ACC112 (cell line): ENCODE data around the gene IGF2BP2.
A peak's percentile ranks its signal among the peaks of the same experiment; 100 is the strongest.

Experiments used
- H2AFZ ChIP-seq: fragments of 200-600 bp; sonication (generic); one replicate; pipeline ENCODE4 v1.6.0; 2017; ENCODE audit warnings: antibody characterized with exemption, low read length; ENCODE audit not compliant: unreplicated experiment
- H3K27ac ChIP-seq: fragments of 200-600 bp; sonication (generic); 2 replicates; pipeline ENCODE4 v1.5.1; 2014; ENCODE audit warnings: low read depth, mild to moderate bottlenecking, antibody characterized with exemption, low read length, moderate library complexity
- H3K27me3 ChIP-seq: fragments of 200-600 bp; sonication (generic); 2 replicates; pipeline ENCODE4 v1.6.1; 2014; ENCODE audit warnings: mild to moderate bottlenecking, antibody characterized with exemption, low read length, moderate library complexity, mixed read lengths; ENCODE audit not compliant: insufficient read depth
- H3K36me3 ChIP-seq: fragments of 200-600 bp; sonication (generic); 2 replicates; pipeline ENCODE4 v1.6.1; 2016; ENCODE audit warnings: mild to moderate bottlenecking, antibody characterized with exemption, low read length, moderate library complexity, mixed read lengths; ENCODE audit not compliant: insufficient read depth
- H3K4me1 ChIP-seq: fragments of 200-600 bp; sonication (generic); one replicate; pipeline ENCODE4 v1.6.1; 2016; ENCODE audit warnings: low read length, mixed read lengths; ENCODE audit not compliant: insufficient read depth, unreplicated experiment, control insufficient read depth
- H3K4me3 ChIP-seq: fragments of 200-600 bp; sonication (generic); 2 replicates; pipeline ENCODE4 v1.5.1; 2014; ENCODE audit warnings: mild to moderate bottlenecking, low read depth, low read length
- H3K79me2 ChIP-seq: fragments of 200-600 bp; sonication (generic); one replicate; pipeline ENCODE4 v1.6.0; 2016; ENCODE audit warnings: low read length; ENCODE audit not compliant: control insufficient read depth, unreplicated experiment, insufficient read depth

IGF2BP2 gene

GRCh38 chr3:185750015-185750414 is 74.8 kb downstream of the IGF2BP2 start:
- no peak overlapping the region for H3K4me3 ChIP-seq

GRCh38 chr3:185746470-185746869 is 78.4 kb downstream of the IGF2BP2 start:
- Histone ChIP-seq H3K27me3 (no peaks in the 10 kb centered on the region), H3K27ac (peak overlapping the region; percentile 95), H3K79me2 (peaks cover 87% of the 10 kb centered on the region), H3K36me3 (no peaks in the 10 kb centered on the region), H3K4me1 (peaks cover 29% of the 10 kb centered on the region), H2AFZ (no peak overlapping the region), H3K4me3 (peak overlapping the region; percentile 51; the same call in 1 of the 2 replicates)

More at GRCh38 chr3:185750015-185750414, 74.8 kb downstream of the IGF2BP2 start:
- H3K79me2 ChIP-seq, result peaks cover 80% of the 10 kb centered on the region
- peaks cover 22% of the 10 kb centered on the region for H3K4me1 ChIP-seq
- no peak overlapping the region for H3K27ac ChIP-seq
- no peak overlapping the region for H2AFZ ChIP-seq
- H3K36me3 ChIP-seq, result peaks cover 10% of the 10 kb centered on the region; the same call in 1 of the 2 replicates
- H3K27me3 ChIP-seq, result no peaks in the 10 kb centered on the region

- Histone ChIP-seq H3K4me3 (peak overlapping the region; percentile 51), H3K4me1 (peaks cover 33% of the 10 kb centered on the region), H3K36me3 (no peaks in the 10 kb centered on the region), H3K79me2 (peaks cover 86% of the 10 kb centered on the region), H3K27ac (peak overlapping the region; percentile 95), H3K27me3 (no peaks in the 10 kb centered on the region), H2AFZ (no peak overlapping the region)
These were observed 79.6 kb downstream of the IGF2BP2 start for GRCh38 chr3:185744997-185745843.

- no peak overlapping the region for H3K4me3 ChIP-seq
- peaks cover 92% of the 10 kb centered on the region for H3K79me2 ChIP-seq
- H3K27me3 ChIP-seq, result no peaks in the 10 kb centered on the region
- H3K4me1 ChIP-seq, result peaks cover 60% of the 10 kb centered on the region
- H2AFZ ChIP-seq, result no peak overlapping the region
- H3K36me3 ChIP-seq, result no peaks in the 10 kb centered on the region
- no peak overlapping the region for H3K27ac ChIP-seq
These were observed 83.3 kb downstream of the IGF2BP2 start for GRCh38 chr3:185741586-185741985.

- Histone ChIP-seq H3K4me1 (peaks cover 54% of the 10 kb centered on the region), H3K36me3 (no peaks in the 10 kb centered on the region), H2AFZ (no peak overlapping the region), H3K79me2 (peaks cover 93% of the 10 kb centered on the region), H3K27me3 (no peaks in the 10 kb centered on the region), H3K27ac (no peak overlapping the region), H3K4me3 (no peak overlapping the region)
These were observed 84.7 kb downstream of the IGF2BP2 start for GRCh38 chr3:185740133-185740532.

GRCh38 chr3:185739264-185739701 is 85.6 kb downstream of the IGF2BP2 start:
- Histone ChIP-seq H2AFZ (no peak overlapping the region), H3K4me1 (peaks cover 53% of the 10 kb centered on the region), H3K79me2 (peaks cover 93% of the 10 kb centered on the region), H3K27ac (peak overlapping the region; percentile 74), H3K36me3 (no peaks in the 10 kb centered on the region), H3K27me3 (no peaks in the 10 kb centered on the region), H3K4me3 (peak overlapping the region; percentile 3; the same call in 1 of the 2 replicates)

- H3K36me3 ChIP-seq, result no peaks in the 10 kb centered on the region
- peaks cover 86% of the 10 kb centered on the region for H3K79me2 ChIP-seq
- H3K27me3 ChIP-seq, result no peaks in the 10 kb centered on the region
- H3K4me1 ChIP-seq, result peaks cover 63% of the 10 kb centered on the region
- peak overlapping the region; percentile 74 for H3K27ac ChIP-seq
- H2AFZ ChIP-seq, result no peak overlapping the region
- H3K4me3 ChIP-seq, result peak overlapping the region; percentile 44; the same call in 1 of the 2 replicates
These were observed 86.8 kb downstream of the IGF2BP2 start for GRCh38 chr3:185737740-185738680.

GRCh38 chr3:185737020-185737419 is 87.8 kb downstream of the IGF2BP2 start:
- peaks cover 85% of the 10 kb centered on the region for H3K79me2 ChIP-seq
- no peak overlapping the region for H2AFZ ChIP-seq
- H3K27ac ChIP-seq, result peak overlapping the region; percentile 74
- H3K4me1 ChIP-seq, result peaks cover 72% of the 10 kb centered on the region
- no peaks in the 10 kb centered on the region for H3K27me3 ChIP-seq
- H3K36me3 ChIP-seq, result no peaks in the 10 kb centered on the region
- H3K4me3 ChIP-seq, result peak overlapping the region; percentile 44

GRCh38 chr3:185734725-185735096 is 90.1 kb downstream of the IGF2BP2 start:
- H3K4me3 ChIP-seq, result no peak overlapping the region
- no peaks in the 10 kb centered on the region for H3K36me3 ChIP-seq
- H3K4me1 ChIP-seq, result peaks cover 83% of the 10 kb centered on the region
- no peaks in the 10 kb centered on the region for H3K27me3 ChIP-seq
- peaks cover 85% of the 10 kb centered on the region for H3K79me2 ChIP-seq
- H2AFZ ChIP-seq, result no peak overlapping the region
- peak overlapping the region; percentile 99 for H3K27ac ChIP-seq

- Histone ChIP-seq H3K27ac (peak overlapping the region; percentile 99), H3K4me1 (peaks cover 81% of the 10 kb centered on the region)
These were observed 90.7 kb downstream of the IGF2BP2 start for GRCh38 chr3:185733980-185734724.

More at GRCh38 chr3:185733980-185734724, 90.7 kb downstream of the IGF2BP2 start:
- no peak overlapping the region for H3K4me3 ChIP-seq
- H3K27me3 ChIP-seq, result no peaks in the 10 kb centered on the region
- no peak overlapping the region for H2AFZ ChIP-seq
- H3K36me3 ChIP-seq, result no peaks in the 10 kb centered on the region
- H3K79me2 ChIP-seq, result peaks cover 81% of the 10 kb centered on the region
